Measurements from ENCODE around the gene MYOM1.

The MYOM1 gene

DNA sequence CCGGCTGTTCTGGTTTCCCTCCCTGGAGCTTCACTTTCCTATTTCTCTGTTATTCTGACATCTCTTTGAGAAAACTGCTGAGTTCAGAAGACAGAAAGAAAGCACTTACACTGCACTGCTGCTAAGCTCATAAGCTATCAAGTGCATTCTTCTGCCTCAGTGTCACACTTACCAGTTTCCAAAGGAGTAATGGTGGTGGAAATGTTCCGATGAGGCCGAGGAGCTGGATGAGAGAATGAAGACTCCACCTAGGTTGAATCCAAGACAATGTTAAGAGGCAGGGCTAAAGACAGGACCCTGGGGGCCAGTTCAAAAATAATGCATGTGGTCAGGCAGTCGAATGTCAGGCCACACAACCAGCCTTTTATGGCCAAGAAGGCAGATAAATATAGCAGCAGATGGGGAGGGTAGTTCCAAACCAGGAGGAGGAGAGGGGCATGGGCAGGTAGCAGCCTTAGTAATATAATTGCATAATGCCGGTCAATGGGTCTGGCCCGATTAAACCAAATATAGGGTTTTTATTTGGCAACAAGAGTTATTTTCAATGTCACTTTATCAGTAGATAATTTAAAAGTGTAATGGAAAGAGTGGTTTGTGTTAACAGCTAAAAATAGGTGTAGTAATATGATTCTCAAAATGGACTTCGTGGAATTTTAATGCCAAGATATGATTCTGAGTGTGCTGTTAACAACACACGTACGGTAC lies at the start of gene MYOM1:
Gene MYOM1, minus strand, starts transcription at position 338 of the 705 bp plus-strand sequence. CDS start 4,745 bp downstream, outside the sequence.
- DNase-seq = no peak

DNA sequence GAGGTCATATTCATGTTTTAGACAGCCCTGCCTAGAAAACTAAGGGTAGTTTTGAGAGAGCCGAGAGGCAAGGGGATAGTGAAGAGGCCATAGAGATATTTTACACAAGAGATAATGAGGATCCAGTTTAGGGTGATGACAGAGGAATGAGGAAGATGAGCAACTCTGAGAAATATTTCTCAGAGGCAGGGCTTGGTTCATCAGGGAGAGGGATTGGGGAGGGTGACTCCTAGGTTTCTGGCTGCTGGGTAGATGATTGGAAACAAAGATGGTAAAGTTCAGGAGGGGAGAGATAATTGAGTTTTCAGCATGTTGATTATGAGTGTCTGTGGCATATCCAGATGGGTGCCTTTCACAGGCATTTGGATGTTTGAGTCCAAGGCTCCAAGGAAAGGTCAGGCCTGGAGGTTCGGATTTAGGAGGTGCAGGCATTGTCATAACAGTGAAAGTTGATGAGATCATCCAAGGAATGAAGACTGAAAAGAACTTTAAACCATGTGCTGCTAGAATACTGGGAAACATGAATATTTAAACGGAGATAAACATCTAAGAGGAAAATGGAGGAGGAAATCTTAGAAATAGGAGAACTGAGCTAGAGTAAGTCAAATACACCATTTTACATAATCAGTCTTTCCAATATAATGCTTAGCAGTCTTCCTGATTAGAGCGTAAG lies 49.6 kb upstream of the MYOM1 start:
- no peak for DNase-seq

DNA sequence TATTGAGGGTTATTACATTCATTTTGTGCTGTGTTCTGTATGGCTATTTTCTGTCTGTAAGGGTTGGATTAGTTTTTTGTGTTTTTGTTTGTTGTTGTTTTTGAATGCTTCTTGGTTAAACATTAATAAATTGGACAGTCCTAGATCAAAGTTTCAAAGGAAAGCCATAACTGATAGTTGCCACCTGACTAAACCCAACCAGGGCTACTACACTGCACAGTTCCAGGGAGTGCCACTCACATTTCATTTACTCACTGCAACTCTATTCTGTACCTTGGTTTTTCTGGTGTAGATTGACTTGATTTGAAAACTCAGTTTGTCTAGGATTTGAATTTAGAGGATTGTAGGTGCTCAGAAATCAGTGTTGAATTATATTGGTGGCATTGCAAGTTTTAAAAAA lies 48.5 kb upstream of the MYOM1 start:
- DNase-seq = no peak

DNA sequence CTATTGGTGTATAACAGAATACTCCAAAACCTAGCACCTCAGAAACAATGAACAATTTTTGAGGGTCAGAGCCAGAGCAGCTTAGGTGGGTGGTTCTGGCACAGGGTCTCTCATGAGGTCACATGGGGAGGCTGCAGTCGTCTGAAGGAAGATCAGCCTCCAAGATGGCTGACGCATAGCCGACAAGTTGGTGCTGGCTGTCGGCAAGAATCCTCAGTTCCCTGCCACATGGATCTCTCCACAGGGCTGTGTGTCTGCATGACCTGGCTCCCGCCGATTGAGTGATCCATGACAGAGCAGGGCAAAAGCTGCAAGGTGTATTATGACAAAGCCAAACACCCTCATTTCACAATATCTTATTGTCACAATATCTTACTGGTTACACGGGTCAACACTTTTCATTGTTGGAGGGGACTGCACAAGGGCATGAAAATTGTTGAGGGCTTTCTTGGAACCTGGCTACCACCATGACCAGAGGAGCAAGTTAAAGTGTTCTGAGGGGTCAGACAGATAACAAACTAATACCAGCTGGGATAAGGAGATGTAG lies 46.4 kb upstream of the MYOM1 start:
- no peak for DNase-seq

DNA sequence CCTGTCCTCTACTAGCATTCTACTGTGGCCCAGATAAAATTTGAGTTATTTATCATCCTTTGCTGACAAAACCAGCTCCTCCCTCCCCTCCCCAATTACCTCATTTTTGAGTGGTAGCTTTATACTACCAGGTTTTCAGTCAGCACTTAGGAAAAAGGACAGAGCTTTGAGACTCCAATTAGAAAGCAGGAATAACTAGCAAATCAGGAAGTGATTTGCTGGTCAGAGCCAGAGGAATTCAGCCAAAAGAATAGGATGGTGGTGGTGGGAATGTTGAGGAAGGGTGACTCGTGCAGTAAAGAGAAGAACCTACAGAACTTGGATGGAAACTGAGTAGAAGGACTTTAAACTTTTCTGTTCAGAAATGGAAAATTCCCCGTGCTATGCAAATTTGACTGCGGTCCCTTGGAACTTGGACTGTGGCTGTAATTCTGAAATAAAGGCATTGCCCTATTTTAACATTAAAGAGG lies 45.8 kb upstream of the MYOM1 start:
- no peak for DNase-seq

DNA sequence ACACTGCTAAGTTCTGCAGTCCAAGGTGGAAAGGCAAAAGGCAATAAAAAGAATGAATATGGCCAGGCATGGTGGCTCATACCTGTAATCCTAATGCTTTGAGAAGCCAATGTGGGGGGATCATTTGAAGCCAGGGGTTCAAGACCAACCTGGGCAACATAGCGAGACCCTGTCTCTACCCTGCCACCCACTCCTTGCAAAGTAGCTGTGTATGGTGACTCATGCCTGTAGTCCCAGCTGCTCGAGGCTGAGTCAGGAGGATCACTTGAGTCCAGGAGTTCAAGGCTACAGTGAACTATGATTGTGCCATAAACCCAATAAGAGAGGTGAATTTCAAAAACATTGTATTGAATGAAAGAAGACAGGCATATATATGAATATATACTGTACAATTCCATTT lies 44.6 kb upstream of the MYOM1 start:
- DNase-seq = no peak

DNA sequence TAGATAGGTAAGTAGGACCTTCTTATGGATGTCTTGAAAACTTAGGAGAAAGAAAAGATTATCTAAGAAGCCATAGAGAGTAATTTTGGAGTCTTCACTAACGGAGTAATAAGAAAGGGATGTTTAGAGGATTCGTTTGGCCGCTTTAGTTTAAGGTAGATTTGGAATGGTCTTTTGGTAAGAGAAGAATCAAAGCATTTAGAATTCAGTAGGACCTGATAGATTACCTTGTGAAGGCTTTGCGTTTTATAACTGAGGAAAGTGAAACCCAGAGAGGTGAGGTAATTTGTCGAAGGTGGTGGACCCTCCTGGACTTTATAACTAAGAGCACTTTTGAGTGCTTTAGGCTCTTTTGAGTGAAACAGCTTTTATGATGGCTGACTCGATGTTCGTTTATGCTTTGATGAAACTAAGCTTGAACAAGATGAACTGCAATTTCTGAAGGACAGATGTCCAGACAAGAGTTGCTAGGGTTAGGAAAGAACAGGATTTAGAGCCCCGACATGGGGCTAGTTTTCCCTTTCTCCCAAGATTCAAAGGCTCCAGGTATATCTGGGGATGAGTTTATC lies 43.4 kb upstream of the MYOM1 start:
- no peak for DNase-seq

DNA sequence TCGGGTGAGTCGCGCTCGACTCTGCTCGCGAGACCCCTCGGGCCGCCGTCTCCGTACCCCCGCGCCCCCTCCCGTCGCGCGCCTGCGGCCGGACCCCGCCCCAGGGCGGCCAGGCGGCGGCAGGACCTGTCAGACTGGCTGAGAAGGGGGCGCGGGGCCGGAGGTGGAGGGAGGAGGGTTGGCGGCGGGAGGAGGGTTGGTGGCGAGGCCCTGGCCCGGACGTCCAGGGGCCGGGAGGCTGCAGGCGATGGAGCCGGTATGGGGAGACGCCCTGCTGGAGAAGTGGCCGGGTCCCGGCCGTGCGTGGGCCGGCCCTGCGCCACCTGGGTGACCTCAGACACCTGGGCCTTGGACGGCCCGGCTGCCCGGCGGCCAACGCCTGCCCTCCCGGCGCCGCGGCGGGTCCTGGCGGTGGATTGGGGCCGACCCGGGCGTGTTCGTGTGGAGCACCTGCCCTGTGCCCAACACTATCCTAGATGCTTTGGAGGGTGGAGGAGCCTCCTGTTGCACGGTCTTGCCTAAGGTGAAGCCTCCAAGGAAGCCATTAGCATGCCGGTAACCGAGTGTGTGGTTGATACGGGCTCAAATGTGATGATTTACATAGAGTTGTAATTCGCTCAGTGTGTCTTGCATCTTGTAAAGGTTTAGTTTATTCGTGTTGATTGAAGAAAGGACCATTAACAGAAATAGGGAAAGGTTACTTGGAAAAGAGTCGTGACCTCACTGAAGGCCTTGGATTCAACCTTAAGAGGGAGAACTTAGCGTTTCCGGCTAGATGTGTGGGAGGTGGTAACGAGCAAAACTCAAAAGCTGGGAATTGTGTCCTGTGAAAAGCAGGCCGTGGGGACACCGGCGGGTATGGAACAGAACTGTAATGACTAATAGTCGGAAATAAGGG lies 42.7 kb upstream of the MYOM1 start:
- DNase-seq = no peak

DNA sequence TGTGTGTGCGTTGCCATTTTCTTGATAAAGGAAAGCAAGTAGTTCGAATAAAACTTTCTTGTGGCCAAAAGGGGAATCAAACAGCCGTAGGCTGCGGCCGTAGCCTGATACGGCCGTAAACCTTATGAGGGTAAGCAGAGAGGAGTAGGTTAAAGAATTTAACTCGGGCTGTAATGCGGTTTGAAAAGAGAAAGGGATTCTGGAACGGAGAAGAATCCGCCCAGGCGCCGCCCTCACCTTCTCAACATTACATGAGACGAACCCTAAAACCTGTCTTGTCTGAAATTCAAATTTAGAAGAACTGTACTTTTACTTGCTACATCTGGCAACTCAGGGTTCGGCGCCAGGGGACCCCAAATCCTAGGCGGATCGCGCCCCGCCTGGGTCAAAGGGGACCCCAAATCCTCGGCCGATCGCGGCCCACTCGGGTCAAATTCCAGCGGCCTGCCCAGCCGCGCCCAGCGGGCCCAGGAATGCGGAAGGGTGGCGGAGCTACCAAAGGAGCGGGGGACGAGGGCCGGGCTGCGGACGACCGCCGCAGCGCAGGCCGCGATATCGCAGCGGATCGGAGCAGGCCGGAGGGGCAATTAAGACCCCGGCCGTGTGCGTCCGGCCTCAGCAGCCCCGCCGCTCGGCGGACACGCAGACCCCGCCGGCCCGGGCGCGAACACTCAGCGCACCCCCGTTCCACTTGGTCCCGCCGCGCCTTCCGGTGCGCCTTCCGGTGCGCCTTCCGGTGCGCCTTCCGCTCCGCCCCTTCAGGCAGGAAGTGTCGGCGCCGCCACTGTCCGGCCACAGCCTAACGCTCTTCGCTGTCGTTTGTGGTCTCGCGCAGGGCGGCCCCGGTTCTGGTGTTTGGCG lies 41.8 kb upstream of the MYOM1 start, which contains the start of gene MYL12B:
Gene MYL12B, plus strand, starts transcription at position 761 of the 861 bp plus-strand sequence. CDS start 10,766 bp downstream, outside the sequence.
- peak; percentile 73 for DNase-seq

DNA sequence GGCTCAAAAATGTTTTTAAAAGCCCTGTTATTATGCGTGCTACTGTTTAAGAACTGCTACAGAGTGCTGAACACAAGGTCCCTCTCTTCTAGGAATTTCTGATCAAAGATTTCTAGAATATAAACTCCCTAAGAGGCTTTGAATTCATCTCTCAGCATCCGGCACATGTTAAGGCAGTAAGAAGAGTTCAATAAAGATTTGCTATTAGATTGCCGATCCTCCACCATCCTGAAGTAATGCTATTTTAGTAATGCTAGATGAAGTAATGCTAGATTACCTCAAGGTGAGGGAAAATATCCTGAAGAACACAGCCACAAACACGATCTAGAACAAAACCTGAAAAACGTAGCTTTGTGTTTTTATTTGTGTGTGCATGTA lies 41.2 kb upstream of the MYOM1 start:
- no peak for DNase-seq

DNA sequence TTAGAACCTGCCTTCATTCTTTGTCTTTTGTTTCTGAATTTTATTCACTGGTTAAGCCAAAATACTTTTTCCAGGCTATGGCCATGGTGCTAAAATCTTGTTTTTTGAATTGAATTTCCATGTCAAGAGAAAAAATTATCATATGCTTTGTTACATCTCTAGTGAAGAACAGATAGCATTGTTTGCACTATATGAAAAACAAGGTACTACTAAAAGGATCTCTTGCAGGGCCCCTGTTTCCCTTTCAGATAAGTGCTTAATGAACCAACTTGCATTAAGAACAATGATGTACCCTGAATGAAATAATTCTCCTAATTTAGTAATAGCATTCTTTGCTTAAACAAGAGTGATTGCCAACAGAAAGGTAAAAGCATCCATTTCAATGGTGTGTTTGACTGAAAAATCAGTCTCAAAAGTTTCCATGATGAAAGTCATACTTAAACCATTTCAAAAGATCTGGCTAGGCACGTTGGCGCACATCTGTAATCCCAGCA lies 37.9 kb upstream of the MYOM1 start:
- DNase-seq = no peak

DNA sequence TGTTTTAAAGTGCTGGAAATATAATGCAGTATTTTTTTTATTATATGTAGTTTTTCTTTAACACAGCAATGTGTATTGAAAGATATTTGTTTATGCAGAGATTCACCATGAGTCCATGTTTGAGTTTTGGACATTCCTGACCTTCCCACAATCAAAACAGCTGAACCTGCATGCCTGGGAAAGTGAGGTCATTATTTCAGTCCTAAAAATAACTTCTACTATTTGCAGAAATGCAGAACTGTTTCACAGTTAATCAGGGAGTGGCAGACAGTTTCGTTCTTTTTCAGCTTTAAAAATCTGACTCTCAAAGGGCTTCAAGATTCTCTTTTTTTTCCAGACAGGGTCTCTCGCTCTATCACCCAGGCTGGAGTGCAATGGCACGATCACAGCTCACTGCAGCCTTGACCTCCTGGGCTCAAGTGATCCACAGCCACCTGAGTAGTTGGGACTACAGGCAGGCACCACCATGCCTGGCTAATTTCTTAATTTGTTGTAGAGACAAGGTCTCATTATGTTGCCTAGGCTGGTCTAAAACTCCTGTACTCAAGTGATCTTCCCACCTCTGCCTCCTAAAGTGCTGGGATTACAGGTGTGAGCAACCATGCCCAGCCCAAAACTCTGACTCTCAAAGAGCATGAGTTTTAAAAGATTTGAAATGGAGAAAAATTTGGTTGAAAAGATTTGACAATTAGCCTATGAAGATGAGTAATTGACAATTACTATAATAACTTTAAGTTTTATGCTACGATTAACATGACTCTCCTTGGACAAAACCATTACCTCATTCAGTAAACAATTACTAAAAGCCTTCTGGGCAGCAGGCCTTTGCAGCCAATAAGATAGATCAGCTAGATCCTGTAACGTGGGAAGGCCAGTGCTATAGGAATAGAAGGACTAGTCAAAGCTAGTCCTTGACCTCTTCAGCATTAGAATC lies 37.2 kb upstream of the MYOM1 start:
- no peak for DNase-seq

DNA sequence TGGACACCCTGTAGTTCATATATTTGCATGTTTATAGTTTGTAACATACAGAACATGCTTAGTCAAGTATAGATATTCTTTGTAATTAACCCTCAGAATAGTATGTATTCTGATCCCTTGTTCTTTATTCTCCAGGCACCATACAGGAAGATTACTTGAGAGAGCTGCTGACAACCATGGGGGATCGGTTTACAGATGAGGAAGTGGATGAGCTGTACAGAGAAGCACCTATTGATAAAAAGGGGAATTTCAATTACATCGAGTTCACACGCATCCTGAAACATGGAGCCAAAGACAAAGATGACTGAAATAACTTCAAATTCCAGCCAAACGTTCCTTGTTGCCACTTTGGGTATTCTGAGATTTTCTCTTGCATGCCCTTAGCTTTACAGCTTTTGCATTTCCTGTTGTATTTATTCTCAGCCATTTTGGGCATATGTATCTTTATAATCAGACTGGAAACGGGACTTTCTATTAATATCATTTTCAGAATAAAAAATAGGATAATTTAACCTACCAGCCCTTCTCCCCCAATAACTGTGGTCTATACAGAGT lies 35.9 kb upstream of the MYOM1 start:
- no peak for DNase-seq

DNA sequence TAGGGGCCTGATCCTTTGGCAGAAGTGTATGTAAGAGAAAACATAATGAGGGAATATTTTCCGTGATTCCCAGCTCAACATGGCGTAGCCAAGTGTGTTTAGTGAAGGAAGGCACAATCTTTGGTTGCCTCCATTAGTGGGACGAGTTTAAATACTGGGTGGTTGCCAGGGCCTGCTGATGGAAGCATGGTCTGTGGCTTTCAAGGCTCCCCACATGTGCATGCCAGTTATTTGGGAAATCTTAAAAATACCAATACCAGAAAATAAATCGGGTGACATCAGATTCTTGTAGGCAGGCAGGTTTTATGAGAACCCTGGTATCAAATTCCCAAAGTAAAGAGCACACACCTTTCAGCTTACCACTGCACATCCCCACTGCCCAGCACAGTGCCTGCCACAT lies 35.0 kb upstream of the MYOM1 start:
- DNase-seq = no peak

DNA sequence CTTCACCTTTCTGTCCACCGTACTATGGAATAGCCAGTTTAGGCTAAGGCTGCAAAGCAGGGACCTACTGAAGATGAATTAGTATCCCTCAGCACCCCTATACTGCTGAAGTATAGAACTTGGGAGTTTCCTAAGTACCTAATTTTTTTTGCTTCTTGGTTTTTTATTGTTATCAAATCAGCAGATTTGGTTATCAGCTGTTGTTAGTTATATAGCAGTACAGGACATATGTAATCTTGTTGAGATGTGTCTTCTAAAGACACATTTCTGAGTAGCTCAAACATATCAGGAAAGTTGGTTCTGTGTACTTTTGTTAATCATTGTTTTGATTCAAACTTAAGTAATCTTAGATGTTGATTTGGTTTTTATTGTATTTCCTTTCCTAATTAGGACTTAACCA lies 33.1 kb upstream of the MYOM1 start:
- no peak for DNase-seq

DNA sequence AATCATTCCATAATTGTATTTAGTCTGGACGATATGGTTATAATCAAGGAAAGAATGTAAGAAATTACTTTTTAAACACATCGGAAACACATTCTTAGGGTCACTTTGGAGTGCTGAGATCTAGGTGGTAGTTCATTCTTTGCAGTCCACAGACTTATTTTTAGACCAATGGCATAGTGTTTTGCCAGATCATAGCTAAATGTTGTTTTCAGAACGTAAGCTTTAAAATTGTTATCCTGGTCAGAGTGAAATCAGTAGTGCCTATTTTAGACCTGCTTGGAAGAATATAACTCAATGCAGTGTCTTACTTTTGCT lies 32.2 kb upstream of the MYOM1 start:
- DNase-seq = no peak

DNA sequence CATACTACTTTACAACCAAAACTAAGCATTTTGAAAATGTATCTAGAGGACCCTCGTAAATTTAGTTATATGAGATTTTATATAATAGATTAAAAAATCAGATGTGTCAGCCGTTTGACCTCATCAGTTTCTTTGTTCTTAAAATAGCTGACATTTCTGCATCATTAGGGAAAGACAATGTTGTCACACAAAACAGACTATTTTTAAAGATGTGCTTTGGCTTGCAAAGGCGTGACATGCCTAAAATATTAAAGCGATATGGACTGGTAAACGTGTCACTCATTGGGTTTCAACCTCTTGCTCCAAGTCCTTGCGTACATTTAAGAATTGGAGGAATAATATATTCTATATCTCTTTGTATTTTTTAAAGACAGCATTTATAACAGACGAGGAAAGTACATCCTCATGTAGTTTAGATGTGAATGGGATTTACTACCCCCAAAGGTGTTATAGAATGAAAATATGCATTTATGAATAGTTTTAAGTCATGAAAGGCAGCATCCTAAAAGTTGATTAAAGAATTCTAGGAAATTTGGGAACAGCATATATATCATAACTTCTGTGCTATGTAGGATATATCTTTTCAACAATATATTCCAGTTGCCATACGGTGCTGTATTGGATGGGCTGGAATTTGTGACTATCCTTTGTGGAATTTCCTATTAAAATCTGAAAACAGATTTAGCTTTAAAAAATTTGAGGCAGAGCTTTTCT lies 31.6 kb upstream of the MYOM1 start:
- no peak for DNase-seq

DNA sequence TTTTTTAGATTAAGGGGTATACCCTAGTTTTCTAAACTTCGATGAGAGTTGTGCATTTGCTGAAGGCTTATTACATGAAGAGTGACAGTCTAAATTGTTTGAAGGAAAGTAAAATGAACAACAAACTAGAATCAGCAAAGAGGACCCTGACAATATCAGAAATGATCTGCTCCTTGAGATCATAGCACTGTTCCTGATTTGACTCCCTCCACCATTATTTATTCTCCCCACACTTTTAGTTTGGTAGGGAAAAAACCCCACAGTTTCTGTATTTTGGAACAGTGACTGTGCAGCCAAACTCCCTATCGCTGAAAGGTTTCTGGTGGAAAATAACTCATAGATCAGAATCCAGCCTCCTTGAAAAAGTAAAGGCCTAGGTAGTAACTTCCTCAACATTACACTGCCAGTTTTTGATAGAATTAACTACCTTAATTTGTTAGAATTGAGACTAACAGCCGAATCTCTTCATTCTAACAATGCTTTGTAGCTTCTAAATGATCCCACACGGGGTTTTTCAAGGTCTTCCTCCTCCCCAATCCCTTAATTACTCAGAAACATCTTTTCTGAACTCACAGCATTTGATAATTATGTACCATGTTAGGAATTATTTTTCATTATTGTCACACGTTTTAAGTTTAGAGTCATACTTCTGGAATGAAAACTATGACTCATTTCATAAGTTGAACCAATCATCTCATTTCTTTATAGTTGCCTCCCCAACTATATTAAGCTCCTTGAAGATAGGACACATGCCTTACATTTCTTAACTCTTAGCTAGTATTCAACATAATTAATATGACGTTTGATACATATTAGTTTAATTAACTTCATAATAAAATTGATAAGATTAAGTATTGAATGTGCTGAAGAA lies 30.7 kb upstream of the MYOM1 start:
- DNase-seq = no peak

Measured in NCI-H2171 (cell line).